Muscle of arm (tissue), 12 donors: Measurements from ENCODE around the gene HES3. TPM values are rescaled to one million over a fixed set of nuclear protein-coding genes. Genes with fewer than 3 reads are reported as not detected.

ENCODE experiments used
- DNase-seq: peaks from one replicate; pipeline ENCODE4 v3.0.0-alpha.2; 2013
- polyA plus RNA-seq, 12 donors: library from polyadenylated mRNA; unstranded; fragments of 120-200 nt; gene quantifications; one replicate each; pipeline ENCODE4 v1.2.1, GENCODE V29; 2013; ENCODE audit not compliant: insufficient read length in 12 of 12

HES3 gene
- polyA plus RNA-seq, 12 donors = not detected

DNA sequence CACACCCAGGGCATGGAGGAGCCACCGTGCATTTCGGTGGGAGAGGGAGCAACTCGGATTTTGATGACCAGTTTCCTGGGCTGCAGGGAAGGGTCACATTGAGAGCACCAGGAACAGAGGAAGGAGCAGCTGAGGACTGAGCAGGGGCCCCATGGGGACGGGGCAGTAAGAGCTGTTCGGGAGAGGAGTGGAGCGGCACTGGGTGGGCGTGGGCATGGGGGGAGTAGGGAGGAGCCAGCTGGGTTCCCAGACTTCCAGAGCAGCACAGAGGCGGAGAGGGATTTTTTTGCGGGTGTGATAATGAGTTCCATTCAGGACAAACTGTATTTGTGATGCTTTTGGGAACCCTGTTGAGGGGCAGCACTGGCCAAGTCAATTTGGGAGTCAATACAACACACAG is 34.3 kb downstream of the HES3 start:
- DNase-seq = no peak

DNA sequence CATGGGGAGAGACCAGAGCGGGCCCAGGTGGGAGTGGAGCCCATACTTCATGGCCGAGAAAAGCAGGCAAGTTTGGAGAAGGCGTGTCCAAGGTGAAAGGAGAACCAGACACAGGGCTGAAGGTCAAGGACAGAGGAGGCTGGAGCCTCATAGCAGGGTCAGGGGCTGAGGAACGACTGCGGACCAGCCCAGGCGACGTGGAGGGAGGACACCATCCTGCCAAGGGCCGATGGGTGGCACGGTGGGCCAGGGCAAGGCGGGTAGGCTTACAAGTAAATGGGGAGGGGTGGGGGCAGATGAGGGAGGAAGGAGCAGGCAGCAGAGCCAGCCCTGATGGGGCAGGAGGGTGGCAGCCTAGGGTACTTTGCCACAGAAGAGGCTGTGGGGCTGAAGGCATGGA is 35.1 kb downstream of the HES3 start:
- no peak for DNase-seq

DNA sequence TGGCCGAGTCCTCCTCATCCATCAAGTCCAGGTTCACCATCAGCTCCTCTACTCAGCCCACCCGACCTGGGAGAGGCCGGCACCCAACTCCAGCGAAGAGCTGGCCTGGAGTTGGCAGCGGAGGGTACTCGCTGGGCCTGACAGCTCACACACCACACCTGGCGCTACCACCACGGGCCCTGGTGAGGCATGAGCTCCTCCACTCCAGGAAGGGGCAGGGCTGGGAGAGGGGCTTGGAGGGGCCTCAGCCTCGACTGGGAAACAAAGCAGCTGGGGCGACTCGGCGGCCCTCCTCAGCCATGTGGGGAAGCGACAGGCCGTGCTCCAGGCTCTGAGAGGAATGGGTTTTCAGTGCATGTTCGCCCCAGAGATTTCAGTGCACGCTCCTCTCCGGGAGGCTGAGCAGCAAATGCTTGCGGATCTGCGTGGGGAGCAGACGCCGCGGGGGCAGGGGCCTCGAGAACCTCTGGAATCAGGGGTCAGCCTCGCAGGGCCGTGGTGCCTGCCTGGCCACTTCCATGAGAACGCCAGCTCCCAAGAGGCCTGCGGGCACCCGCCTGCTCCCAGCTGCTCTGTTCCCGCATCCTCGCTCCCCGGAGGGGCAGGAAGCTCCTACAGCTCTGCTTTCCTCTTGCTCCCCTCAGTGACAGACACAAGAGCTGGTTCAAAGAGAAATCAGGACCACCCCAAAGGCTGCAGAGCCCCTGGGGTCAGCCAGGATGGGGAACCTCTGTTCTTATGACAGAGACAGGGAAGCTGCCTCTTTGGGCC is 35.8 kb downstream of the HES3 start:
- no peak for DNase-seq

DNA sequence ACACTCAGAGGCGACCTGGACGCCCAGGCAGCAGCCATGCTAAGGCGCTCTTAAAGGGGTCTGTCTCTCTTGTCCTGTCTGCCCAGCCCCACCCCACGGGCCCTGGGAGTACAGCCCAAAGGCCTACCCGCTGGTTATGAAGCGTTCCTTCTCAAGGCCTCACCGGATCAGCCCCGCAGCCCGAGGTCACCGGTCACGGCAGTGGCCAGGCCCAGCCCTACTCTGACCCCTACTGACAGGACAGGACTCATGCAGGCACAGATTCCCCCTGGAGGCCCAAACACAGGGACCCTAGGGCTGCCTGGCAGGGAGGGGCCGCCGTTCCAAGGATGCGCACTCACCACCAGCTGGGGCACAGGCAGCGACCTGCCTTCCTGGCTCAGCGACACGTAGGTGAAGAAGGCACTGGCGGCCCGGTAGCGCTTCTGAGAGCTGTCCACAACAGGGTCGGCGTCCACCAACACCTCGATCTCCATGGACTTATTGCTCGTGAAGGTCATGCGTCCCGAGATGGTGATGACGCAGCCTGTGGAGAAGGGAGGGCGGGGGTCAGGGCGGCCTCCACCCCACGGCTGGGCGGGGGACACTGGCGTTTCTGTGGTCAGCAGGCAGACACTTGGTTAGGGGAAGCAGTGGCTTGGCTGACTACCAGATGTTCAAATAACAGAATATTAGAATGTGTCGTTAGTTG is 36.9 kb downstream of the HES3 start:
- DNase-seq = no peak

DNA sequence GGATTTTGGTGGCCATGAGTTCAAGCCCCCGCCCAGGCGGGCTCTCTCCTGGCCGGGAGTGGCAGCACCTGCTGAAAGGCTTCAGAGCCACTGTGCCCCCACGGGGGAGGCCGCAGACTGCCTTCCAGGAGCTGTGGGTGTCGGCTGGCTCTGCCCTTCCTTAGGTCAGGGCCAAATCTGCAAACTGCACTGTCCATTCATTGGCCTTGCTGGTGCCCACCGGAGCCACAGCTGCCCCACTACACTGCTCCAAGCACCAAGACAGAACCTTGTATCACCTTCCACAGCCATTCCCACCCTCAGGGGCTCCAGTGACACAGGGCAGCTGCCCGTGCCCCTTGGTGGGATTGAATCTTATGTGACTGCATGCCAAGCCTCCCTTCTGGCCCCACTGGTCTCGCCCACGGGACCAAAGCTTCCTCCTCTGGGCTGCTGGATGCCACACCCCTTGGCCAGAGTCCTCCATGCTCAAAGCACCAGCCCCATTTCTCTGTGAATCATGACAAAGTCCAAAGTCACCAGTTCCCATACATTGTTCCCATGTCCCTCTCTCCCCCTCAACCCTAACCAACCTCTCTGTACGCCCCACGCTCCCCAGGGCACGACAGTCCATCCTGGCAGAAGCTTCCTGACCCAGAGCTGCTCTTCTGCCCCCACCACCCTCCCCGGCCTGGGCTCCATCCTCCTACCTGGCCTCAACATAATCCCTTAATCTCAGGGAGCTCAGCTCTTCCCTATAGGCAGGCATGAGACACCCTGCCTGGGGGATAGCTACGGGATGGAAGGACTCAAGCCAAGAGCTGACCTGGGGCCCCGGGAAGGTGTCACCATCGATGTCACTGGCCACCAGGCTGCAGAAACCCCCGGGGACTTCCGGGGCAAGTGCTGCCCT is 37.8 kb downstream of the HES3 start:
- DNase-seq = no peak

DNA sequence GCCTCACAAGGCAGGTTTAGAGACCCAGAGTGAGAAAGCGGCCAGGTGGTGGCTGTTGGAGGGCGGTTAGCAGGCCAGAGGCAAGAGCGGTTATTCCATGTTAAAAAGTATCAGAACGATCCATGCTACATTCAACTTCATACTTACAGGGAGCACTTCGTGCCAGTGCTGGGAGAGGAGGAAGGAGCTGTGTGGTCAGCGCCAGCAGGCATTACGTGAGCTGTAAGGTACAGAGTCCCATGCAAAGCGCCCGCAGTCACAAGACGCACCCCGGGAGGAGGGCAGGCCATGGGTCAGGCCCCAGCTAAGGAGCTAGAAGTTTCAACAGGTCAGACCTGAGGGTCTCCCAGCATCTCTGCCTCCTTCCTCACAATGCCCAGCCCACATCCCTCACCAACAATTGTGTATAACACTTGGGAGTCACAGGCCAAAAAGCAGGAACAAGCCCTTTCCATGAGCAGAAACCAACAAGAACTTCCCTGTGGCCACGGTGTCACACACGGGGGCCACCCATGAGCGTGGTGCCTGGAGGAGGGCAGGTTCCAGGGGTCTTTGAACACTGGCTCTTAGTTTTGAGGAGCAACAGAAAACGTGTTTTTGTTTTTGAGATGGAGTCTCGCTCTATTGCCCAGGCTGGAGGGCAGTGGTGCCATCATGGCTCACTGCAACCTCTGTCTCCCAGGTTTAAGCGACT is 38.7 kb downstream of the HES3 start:
- no peak for DNase-seq

DNA sequence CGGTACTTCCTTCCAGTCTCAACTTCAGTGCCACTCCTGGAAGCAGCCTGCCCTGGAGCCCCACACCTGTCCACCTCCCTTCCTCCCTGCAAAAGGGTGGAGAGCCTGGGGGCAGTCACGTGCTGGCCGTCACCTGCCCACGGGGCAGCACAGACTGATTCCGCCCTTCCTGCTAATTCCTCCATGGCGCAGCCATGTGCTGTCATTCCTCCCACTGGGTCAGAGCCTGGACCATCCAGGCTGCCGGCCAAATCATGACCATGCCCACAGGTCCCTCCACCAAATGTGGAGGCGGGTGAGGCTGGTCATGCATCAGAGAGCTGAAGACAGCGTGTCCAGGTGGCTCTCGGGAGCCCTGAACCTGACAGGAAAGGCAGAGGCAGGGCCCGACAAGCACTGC is 41.4 kb downstream of the HES3 start:
- DNase-seq = no peak

DNA sequence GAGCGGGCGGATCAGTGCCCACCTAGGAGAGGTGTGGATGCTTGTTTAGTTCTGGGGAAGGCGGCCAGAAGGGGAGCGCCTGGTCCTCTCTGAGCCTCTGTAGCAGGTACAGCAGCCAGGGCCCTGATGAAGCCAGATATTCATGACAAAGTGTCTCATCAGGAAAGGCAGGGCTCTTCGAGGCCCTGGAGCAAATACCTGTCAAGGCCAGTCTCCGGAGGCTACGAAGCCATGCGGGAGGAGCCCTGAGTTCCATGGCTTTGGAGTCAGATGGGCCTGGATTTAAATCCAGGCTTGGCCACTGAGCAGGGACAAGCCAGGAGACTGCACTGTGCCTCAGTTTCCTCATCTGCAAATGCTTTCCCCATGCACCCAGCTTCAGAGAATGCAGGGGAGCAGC is 42.3 kb downstream of the HES3 start:
- no peak for DNase-seq

DNA sequence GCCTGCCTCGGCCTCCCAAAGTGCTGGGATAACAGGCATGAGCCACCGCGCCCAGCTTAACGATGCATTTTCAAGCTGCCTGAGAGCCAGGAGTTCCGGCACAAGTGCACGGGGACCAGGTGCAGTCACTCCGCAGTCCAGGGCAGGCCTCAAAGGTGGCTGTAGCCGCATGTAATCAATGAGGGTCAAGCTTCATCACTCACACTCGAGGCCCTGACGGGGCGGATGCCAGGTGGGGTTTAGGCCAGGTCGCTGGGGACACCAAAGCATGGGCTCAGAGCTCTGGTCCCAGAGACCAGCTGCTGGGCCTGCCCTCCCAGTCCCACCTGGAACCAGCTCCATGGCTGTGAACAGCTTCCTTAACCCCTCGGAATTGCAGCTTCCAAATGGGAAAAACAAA is 43.0 kb downstream of the HES3 start:
- no peak for DNase-seq

DNA sequence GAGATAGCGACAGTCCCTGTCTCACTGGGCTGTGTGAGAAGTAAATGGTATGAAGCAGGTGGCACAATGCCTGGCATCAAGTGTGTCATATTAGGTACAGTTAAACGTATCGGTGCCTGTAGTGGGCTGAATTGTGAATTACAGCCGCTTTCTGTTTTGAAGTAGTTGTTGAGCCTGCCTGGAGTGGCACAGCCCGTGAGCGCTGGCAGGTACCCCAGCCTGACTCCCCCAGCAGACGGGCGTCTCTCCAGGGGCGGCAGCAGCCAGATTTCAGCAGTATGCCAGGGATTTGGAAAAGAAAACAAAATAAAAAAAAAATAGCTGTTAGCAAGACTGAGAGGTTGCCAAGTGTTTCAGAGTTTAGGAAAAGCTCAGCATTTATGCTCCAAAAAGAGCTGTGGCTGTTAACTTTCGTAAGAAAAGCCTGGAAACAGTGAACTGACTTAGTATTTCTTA is 43.5 kb downstream of the HES3 start:
- peak; percentile 49 for DNase-seq

DNA sequence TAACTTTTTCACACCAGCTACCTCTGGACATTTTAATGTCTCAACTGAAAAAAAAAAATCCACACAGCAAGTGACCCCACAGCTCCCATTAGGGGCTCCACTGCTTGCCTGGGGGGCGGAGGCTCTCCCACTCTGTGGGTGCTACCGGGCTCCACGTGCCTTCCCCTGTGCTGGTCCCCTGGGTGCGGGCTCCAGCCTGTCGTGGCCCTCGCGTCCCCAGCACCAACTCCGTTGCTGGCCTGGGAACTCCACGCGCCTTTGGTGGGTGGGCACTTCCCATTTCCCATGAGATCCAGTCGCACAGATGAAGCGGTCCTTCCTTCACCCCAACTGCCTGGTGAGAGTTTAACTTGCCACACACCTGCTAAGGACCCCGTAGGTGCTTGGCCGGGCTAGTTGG is 44.0 kb downstream of the HES3 start:
- DNase-seq = no peak

DNA sequence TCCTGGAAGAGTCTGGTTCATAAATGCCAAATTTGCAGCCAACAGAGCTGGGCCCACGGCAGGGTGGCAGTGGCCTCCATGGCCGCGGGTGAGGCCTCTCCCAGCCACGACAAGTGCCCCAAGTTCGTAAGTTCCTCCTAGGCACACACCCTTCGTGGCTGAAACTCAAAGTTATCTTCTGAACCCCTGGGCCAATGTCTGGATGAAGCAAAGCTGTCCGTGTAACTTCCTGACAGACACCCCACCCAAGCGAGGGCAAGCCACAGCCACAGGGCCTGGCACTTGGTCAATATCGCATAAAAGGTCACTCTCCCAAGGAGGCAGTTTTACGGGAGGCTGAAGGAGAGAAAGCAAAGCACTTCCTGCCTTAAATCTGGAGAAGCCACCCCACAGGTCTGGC is 44.7 kb downstream of the HES3 start:
- DNase-seq = no peak

DNA sequence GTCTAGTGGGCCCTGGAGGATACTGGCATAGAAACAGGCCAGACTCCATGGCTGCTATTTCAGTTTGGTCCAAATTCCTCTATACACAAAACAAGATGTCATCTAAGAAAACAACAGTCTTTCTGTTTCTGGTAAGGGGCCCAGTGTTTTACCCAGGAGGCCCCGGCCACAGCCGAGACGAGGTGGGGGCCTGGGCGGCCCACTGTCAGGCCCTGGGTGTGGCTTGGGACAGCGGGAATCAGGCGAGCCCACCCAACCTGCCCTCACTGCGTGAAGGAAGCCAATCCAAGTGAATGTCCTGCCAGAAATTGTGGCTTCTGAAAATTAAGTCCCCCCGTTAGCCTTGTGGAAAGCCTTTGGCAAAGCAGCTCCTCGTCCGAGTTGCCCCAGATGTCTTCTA is 48.1 kb downstream of the HES3 start:
- no peak for DNase-seq

DNA sequence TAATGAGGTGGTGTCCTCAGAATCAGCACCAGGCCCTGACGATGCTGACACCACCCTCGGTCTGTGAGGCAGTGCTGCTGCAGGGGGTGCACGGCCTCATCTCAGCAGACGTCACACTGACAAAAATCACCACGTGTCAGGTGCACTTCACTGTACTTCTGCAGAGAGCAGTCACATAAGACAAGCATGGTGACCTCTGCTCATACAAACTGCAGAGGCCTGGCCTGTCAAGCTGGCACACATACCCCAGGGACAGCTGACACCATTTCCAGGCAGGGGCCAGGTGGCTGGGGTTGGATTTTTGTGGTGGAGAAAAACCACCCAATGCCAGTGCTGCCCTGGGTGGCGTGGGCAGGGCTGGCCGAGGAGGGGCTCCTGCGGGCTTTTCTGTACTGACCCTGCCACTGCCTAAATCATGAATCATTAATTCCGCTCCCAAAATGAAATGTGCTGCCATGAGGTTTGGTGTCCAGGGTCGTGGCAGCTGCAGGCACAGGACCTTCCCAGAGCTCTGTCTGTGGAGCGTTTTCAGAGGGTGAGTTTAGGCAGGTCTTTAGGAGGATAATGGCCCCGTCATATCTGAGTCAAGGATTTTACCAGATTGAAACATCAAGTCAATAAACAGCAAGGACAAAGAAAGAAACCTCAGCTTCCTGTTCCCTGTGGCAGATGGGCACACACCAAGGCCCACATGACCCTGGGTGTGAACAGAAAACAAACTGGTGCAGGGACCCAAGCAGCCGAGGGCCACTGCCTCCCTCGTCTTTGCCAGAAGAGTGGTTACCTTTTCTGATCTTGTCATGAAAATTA is 50.3 kb downstream of the HES3 start:
- DNase-seq = no peak

DNA sequence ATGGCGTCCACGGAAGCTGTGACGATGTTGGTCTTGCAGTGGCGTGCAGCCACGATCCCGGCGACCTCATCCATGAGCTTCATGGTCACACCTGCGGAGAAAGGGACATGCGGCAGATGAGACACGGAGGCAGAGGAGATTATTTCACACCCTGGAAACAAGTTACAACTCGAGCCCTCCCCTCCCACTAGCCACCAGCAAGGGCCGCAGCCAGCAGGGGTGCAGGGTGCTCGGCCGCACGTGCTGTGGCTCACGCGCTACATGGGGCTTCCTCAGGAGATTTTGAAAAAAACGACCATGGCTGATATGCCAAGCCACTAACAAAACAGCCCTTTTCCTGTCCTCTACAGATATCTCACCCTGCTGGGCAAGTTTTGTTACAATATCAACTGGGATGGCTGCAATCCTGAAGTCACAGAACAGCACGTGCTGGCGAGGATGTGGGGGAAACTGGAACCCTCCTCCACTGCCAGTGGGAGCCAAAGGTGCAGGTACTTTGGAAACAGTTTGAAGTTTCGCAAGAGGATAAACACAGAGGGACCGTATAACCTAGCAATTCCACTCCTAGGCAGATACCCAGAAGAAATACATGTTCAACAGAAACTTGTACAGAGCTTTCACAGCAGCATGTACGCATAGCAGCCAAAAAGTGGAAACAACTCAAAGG is 51.0 kb downstream of the HES3 start:
- no peak for DNase-seq

Other genes starting within 250 kb of the HES3 start
- gene KCNAB2, start 198.3 kb upstream of the HES3 start, polyA plus RNA-seq = 10 to 100 TPM in 1 of 12 donors, 1 to 10 TPM in 10, not detected in 1; 3.6 to 15.4 (median 4.6) TPM
- gene CHD5, start 63.9 kb upstream of the HES3 start, polyA plus RNA-seq = 1 to 10 TPM in 1 of 12 donors, under 1 TPM in 10, not detected in 1; 0.13 to 1.5 (median 0.22) TPM
- gene RPL22, start 44.6 kb upstream of the HES3 start, polyA plus RNA-seq = 100 to 1,000 TPM in 11 of 12 donors, not detected in 1; 524 to 757 (median 665) TPM
- gene RNF207, start 38.1 kb upstream of the HES3 start, polyA plus RNA-seq = 10 to 100 TPM in 10 of 12 donors, 1 to 10 TPM in 1, not detected in 1; 7.8 to 48.0 (median 21.1) TPM
- 10 to 100 TPM in 11 of 12 donors, not detected in 1; 35.0 to 49.0 (median 43.9) TPM for gene ICMT, start 8.2 kb upstream of the HES3 start, polyA plus RNA-seq
- 10 to 100 TPM in 11 of 12 donors, not detected in 1; 12.2 to 22.5 (median 16.8) TPM for gene GPR153, start 16.9 kb downstream of the HES3 start, polyA plus RNA-seq
- gene ACOT7, start 149.6 kb downstream of the HES3 start, polyA plus RNA-seq = 10 to 100 TPM in 11 of 12 donors, not detected in 1; 12.8 to 21.3 (median 15.5) TPM
- 1 to 10 TPM in 2 of 12 donors, under 1 TPM in 5, not detected in 5; 0.08 to 5.2 (median 0.17) TPM for gene HES2, start 175.7 kb downstream of the HES3 start, polyA plus RNA-seq
- 10 to 100 TPM in 1 of 12 donors, 1 to 10 TPM in 9, under 1 TPM in 1, not detected in 1; 0.76 to 46.7 (median 1.4) TPM for gene ESPN, start 180.6 kb downstream of the HES3 start, polyA plus RNA-seq
- gene TNFRSF25, start 222.0 kb downstream of the HES3 start, polyA plus RNA-seq = 10 to 100 TPM in 4 of 12 donors, 1 to 10 TPM in 7, not detected in 1; 4.6 to 57.6 (median 8.7) TPM
- gene PLEKHG5, start 247.5 kb downstream of the HES3 start, polyA plus RNA-seq = 10 to 100 TPM in 5 of 12 donors, 1 to 10 TPM in 6, not detected in 1; 6.5 to 32.0 (median 9.8) TPM